Right lobe of liver (tissue), 4 donors: ENCODE results near the gene REN.
A peak's percentile ranks its signal among the peaks of the same experiment; 100 is the strongest.

ENCODE experiments used
- CTCF ChIP-seq, 4 donors: fragments of 200-600 bp in 3 of 4; fragments of 450-650 bp in 1 of 4; IDR thresholded peaks; one replicate each; pipeline versions ENCODE4 v1.5.1 to v1.8.0; 2016 to 2022; ENCODE audit warnings: antibody characterized with exemption in 4 of 4, mild to moderate bottlenecking in 2 of 4
- POLR2A ChIP-seq: fragments of 450-650 bp; IDR thresholded peaks from one replicate; pipeline ENCODE4 v1.6.1; 2017; ENCODE audit warnings: antibody characterized with exemption, mild to moderate bottlenecking
- donor health status: DM: no; HTN: no; CAD: no.
- donor health status: DM: no; HTN: no; CAD: no.
- donor health status: DM: no; HTN: yes; CAD: no.

- peak; percentile 34 for TF ChIP-seq POLR2A
- no peak for TF ChIP-seq CTCF (IDR thresholded peaks at IDR 0.05)
Observed at GRCh38 chr1:204151552-204152309, 14.4 kb downstream of the REN start, which contains the start of gene ETNK2.
